ENCODE data around the gene ESYT3. TPM values are rescaled to one million over a fixed set of nuclear protein-coding genes. Genes with fewer than 3 reads are reported as not detected.
"Not testable (repeated sequence)": the region's sequence is repeated elsewhere in the genome, so short reads cannot be mapped to it uniquely, and the experiment has no call there.

ESYT3 gene
- total and polyA plus RNA-seq, 9 of the 15 experiments (the other 6 are each of a cell fraction or from before 2014, with no cell fraction given), result not detected

DNA sequence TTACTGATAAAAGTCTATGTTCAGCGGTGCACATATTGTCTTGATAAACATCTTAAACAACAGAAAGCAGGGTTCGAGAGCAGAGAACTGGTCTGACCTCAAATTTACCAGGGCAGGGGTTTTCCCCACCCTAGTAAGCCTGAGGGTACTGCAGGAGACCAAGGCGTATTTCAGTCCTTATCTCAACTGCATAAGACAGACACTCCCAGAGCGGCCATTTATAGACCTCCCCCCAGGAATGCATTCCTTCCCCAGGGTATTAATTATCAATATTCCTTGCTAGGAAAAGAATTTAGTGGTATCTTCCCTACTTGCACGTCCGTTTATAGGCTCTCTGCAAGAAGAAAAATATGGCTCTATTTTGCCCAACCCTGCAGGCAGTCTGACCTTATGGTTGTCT is 52.2 kb downstream of the ESYT3 start:
- H3K36me3 ChIP-seq (ENCODE audit: control insufficient read depth, insufficient read depth, low read length); H3K27ac ChIP-seq (ENCODE audit: extremely low read depth, low read depth, low read length); intact Hi-C loops (cut with micrococcal nuclease); H3K9me3 ChIP-seq (replicated peaks; ENCODE audit: control insufficient read depth, insufficient read depth, low read depth, low read length); H3K4me3 ChIP-seq; DNase-seq (ENCODE audit: extremely low read depth in 1 of 4, low spot score in 3 of 4); H3K4me2 ChIP-seq (ENCODE audit: insufficient read depth, low read length); POLR2A ChIA-PET; BruUV-seq (replicated peaks); H3K27me3 ChIP-seq (ENCODE audit: control insufficient read depth in 2 of 2, insufficient read depth in 2 of 2, low read length in 2 of 2); H3K4me1 ChIP-seq (replicated peaks in 1 of 2; ENCODE audit: control insufficient read depth in 2 of 2, insufficient read depth in 2 of 2, low read length in 2 of 2); ATAC-seq; H4K20me1 ChIP-seq (replicated peaks; ENCODE audit: control insufficient read depth, insufficient read depth, low read length); H3K9me1 ChIP-seq (ENCODE audit: control insufficient read depth, insufficient read depth, low read length); in situ Hi-C loops (cut with MboI); H3K79me2 ChIP-seq (ENCODE audit: control insufficient read depth, insufficient read depth, low read length); FAIRE-seq; H2AFZ ChIP-seq (ENCODE audit: low read depth, low read length); H3K9ac ChIP-seq (ENCODE audit: insufficient read depth in 1 of 2, low read depth in 2 of 2, low read length in 2 of 2); CTCF ChIA-PET (ENCODE audit: low intra/inter-chr PET ratio): not testable (repeated sequence)
- WGBS (ENCODE audit: insufficient coverage, low coverage, missing lambda C conversion rate), result 39% methylated on average over 4 of the region's 6 CpGs
- peak; percentile 55; the same call in 1 of the 2 replicates for TF ChIP-seq TRIM28 (IDR thresholded peaks at IDR 0.05)
- TF ChIP-seq, protein P1, sequence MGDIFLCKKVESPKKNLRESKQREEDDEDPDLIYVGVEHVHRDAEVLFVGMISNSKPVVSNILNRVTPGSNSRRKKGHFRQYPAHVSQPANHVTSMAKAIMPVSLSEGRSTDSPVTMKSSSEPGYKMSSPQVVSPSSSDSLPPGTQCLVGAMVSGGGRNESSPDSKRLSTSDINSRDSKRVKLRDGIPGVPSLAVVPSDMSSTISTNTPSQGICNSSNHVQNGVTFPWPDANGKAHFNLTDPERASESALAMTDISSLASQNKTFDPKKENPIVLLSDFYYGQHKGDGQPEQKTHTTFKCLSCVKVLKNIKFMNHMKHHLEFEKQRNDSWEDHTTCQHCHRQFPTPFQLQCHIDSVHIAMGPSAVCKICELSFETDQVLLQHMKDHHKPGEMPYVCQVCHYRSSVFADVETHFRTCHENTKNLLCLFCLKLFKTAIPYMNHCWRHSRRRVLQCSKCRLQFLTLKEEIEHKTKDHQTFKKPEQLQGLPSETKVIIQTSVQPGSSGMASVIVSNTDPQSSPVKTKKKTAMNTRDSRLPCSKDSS (IDR thresholded peaks at IDR 0.05; ENCODE audit: low read depth, partially characterized antibody), result peak; percentile 20

DNA sequence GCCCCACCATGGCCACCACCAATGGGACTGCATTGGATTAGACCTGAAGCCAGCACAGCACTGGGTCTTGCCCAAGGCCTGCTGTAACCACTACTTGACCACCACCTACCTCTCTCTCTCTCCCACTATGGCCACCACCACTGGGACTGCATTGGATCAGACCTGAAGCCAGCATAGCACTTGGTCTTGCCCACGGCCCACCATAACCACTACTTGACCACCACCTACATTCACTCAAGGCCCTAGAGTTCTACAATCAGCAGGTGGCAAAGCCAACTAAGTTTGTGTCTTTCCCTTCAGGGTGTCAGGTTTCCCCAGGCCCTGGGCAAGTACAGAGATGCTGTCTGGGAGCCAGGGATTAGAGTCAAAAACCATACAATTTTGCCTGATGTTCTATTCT is 57.6 kb downstream of the ESYT3 start:
- in situ Hi-C loops (cut with MboI), result no loop called here

More for the DNA sequence above, 57.6 kb downstream of the ESYT3 start:
- ChIA-PET POLR2A (no interaction called here), CTCF (ENCODE audit: low intra/inter-chr PET ratio) (no interaction called here)
- Histone ChIP-seq H3K36me3 (ENCODE audit: control insufficient read depth, insufficient read depth, low read length) (no peaks in the 10 kb centered on the region), H3K4me3 (no peak overlapping the region), H3K4me1 (replicated peaks in 1 of 2; ENCODE audit: control insufficient read depth in 2 of 2, insufficient read depth in 2 of 2, low read length in 2 of 2) (no peaks in the 10 kb centered on the region), H3K27ac (ENCODE audit: extremely low read depth, low read depth, low read length) (no peak overlapping the region), H3K9me1 (ENCODE audit: control insufficient read depth, insufficient read depth, low read length) (no peaks in the 10 kb centered on the region), H2AFZ (ENCODE audit: low read depth, low read length) (no peak overlapping the region), H4K20me1 (replicated peaks; ENCODE audit: control insufficient read depth, insufficient read depth, low read length) (no peaks in the 10 kb centered on the region), H3K79me2 (ENCODE audit: control insufficient read depth, insufficient read depth, low read length) (no peaks in the 10 kb centered on the region), H3K27me3 (ENCODE audit: control insufficient read depth in 2 of 2, insufficient read depth in 2 of 2, low read length in 2 of 2) (no peaks in the 10 kb centered on the region), H3K4me2 (ENCODE audit: insufficient read depth, low read length) (no peak overlapping the region), H3K9me3 (replicated peaks; ENCODE audit: control insufficient read depth, insufficient read depth, low read depth, low read length) (no peaks in the 10 kb centered on the region; the same call in 1 of the 2 replicates), H3K9ac (ENCODE audit: insufficient read depth in 1 of 2, low read depth in 2 of 2, low read length in 2 of 2) (no peak overlapping the region)
- TF ChIP-seq NCOA6 (IDR thresholded peaks at IDR 0.05) (no peak), SRSF3 (IDR thresholded peaks at IDR 0.05; ENCODE audit: insufficient read depth, low read length) (no peak), XRCC3 (IDR thresholded peaks at IDR 0.05) (no peak), SIRT6 (IDR thresholded peaks at IDR 0.05; ENCODE audit: low read depth, low read length) (no peak), TCF3 (CRISPR knock-in tag; IDR thresholded peaks at IDR 0.05) (no peak), HDAC1 (IDR thresholded peaks at IDR 0.05) (no peak)
- TF ChIP-seq, protein P2, sequence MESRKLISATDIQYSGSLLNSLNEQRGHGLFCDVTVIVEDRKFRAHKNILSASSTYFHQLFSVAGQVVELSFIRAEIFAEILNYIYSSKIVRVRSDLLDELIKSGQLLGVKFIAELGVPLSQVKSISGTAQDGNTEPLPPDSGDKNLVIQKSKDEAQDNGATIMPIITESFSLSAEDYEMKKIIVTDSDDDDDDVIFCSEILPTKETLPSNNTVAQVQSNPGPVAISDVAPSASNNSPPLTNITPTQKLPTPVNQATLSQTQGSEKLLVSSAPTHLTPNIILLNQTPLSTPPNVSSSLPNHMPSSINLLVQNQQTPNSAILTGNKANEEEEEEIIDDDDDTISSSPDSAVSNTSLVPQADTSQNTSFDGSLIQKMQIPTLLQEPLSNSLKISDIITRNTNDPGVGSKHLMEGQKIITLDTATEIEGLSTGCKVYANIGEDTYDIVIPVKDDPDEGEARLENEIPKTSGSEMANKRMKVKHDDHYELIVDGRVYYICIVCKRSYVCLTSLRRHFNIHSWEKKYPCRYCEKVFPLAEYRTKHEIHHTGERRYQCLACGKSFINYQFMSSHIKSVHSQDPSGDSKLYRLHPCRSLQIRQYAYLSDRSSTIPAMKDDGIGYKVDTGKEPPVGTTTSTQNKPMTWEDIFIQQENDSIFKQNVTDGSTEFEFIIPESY (CRISPR knock-in tag; IDR thresholded peaks at IDR 0.05), result no peak
- TF ChIP-seq, protein P3, sequence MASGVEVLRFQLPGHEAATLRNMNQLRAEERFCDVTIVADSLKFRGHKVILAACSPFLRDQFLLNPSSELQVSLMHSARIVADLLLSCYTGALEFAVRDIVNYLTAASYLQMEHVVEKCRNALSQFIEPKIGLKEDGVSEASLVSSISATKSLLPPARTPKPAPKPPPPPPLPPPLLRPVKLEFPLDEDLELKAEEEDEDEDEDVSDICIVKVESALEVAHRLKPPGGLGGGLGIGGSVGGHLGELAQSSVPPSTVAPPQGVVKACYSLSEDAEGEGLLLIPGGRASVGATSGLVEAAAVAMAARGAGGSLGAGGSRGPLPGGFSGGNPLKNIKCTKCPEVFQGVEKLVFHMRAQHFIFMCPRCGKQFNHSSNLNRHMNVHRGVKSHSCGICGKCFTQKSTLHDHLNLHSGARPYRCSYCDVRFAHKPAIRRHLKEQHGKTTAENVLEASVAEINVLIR (CRISPR knock-in tag; IDR thresholded peaks at IDR 0.05), result no peak
- TF ChIP-seq, protein P4, sequence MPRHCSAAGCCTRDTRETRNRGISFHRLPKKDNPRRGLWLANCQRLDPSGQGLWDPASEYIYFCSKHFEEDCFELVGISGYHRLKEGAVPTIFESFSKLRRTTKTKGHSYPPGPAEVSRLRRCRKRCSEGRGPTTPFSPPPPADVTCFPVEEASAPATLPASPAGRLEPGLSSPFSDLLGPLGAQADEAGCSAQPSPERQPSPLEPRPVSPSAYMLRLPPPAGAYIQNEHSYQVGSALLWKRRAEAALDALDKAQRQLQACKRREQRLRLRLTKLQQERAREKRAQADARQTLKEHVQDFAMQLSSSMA (CRISPR knock-in tag; IDR thresholded peaks at IDR 0.05), result no peak
- TF ChIP-seq, protein P5, sequence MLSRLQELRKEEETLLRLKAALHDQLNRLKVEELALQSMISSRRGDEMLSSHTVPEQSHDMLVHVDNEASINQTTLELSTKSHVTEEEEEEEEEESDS (CRISPR knock-in tag; IDR thresholded peaks at IDR 0.05), result no peak
- WGBS (ENCODE audit: insufficient coverage, low coverage, missing lambda C conversion rate), result 60% methylated on average over 1 of the region's 1 CpG
- no peak for DNase-seq (ENCODE audit: extremely low read depth in 1 of 4, low spot score in 3 of 4)
- intact Hi-C loops (cut with micrococcal nuclease), result no loop called here
- no TSS peak for BruUV-seq (replicated peaks)
- ATAC-seq, result no peak
- FAIRE-seq, result no peak

Data from K562 (cell line).